NCI-H460 (cell line): ENCODE measurements around the gene SLC26A1. TPM values are rescaled to one million over a fixed set of nuclear protein-coding genes. Genes with fewer than 3 reads are reported as not detected.

Experiments
- DNase-seq: peaks from one replicate; pipeline ENCODE4 v3.0.0-alpha.2; 2016; ENCODE audit warnings: low read depth; ENCODE audit errors: extremely low read depth
- total RNA-seq: library from RNA; depleted of rRNA; stranded (reverse); fragments of >200 nt; shearing (Covaris generic); gene quantifications from 2 replicates; pipeline ENCODE4 v1.2.3, GENCODE V29; 2014

Gene SLC26A1
- total RNA-seq, 1 experiment from 2014 or later: 1.1 TPM

- no peak for DNase-seq
These were observed 36.0 kb downstream of the SLC26A1 start for GRCh38 chr4:957231-957580.

- DNase-seq: no peak
These were observed 36.5 kb downstream of the SLC26A1 start for GRCh38 chr4:956531-957230.

DNA sequence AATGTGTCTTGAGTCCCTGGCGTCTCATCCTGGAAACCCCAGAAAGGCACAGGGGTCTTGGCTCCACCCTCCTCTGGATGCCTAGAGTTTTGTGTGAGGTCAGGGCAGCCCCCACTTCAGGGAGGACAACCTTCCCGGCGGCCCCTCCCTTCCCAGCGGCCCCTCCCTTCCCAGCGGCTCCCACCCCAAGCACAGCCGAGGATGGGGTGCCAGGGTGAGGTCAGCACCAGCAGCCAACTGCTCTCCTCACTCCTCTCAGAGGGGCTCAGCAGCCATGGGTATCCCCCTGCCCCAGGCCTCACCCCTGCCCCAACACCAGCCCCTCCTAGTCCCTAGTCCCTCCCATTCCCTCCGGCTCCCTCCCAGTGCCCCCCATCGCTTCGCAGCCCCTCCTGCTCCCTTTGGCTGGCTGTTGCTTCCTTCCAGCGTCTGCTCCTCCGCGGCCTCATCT lies 37.2 kb downstream of the SLC26A1 start:
- no peak for DNase-seq

GRCh38 chr4:955161-955921 lies 37.9 kb downstream of the SLC26A1 start:
- DNase-seq: no peak

DNA sequence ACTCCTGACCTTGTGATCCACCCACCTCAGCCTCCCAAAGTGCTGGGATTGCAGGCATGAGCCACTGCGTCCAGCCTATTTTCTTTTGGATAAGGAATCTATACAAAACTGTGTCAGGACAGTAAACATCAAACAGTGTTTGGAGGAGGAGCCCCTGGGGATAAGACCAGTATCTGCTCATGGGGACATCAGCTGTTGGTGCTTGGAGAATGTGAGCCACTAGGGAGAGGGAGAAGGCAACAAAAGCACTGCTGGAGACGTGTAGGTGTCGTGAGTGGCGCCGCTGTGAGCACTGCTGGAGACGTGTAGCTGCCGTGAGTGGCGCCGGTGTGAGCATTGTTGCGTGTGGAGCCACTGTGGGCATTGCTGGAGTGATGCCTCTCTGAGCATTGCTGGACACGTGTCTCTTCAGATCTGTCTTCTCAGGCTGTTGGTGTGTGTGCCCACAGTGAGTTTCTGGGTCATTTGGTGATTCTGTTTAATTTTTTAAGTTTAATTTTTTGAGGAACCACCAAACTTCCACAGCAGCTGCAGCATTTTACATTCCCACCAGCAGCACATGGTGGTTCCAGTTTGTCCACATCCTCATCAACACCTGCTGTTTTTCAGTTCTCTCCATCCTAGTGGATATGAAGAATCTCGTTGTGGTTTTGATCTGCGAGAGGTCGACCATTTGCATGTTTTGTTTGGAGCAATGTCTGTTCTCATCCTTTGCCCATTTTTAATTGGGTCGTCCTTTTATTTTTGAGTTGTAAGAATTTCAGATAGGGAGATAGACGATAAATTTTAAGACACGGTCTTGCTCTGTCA lies 38.8 kb downstream of the SLC26A1 start:
- DNase-seq: no peak

DNA sequence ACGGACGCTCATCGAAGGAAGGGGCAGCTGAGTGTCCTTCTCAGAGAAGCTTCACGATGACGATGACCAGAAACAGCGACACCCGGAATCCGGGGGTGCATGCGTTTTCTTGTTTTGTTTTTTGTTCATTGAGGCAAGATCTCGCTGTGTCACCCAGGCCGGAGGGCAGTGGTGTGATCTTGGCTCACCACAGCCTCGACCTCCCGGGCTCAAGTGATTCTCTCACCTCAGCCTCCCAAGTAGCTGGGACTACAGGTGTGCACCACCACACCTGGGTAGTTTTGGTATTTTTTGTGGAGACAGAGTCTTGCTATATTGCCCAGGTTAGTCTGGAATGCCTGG lies 39.7 kb downstream of the SLC26A1 start:
- no peak for DNase-seq

DNA sequence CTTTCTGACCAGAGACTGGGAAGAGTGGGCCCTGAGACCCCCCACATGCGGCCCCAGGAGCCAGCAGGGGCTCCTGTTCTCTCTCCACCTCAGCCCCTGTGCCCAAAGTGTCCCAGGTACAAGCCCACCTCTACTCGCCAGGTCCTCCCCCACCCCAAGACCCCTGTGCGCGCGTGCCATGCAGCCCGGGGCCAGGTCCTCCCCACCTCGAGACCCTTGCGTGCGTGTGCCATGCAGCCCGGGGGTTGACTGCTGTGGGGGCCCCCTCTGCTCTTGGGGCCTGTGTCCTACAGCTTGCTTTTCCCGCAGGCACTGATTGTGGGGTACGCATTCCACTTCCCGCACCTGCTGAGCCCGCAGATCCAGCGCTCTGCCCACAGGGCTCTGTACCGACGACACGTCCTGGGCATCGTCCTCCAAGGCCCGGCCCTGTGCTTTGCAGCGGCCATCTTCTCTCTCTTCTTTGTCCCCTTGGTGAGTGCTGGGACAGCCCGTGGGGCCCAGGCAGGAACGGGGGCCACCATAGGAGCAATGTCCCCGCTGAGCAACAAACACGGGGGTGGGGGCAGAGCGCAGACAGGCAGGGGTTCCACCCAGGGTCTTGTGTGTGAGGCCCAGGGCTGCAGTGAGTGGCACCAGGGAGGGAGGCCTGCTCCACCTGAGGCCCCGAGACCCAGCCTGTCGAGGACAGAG lies 40.2 kb downstream of the SLC26A1 start:
- DNase-seq: no peak

- no peak for DNase-seq
These were observed 41.4 kb downstream of the SLC26A1 start for GRCh38 chr4:951594-952468.

DNA sequence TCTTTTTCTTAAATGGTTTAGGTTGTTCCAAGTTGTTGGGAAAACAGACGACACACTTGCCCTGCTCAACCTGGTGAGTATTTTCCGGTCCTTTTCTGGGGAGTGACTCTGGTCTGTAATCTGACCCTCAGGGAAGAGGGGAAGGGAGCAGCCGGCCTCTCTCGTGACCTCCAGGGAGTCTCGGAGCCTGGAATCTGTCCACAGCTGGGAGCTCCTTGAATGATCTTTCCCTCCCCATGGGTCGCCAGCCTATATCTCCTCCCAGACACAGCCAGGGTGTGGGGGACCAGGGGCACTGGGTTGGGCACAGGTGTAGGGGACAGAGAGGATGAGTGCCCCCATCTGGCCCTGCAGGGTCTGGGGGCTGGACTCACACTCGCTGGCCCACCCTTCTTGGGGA lies 42.0 kb downstream of the SLC26A1 start:
- no peak for DNase-seq

GRCh38 chr4:950136-951020 lies 42.8 kb downstream of the SLC26A1 start:
- no peak for DNase-seq

- no peak for DNase-seq
These were observed 43.5 kb downstream of the SLC26A1 start for GRCh38 chr4:949656-950055.

DNA sequence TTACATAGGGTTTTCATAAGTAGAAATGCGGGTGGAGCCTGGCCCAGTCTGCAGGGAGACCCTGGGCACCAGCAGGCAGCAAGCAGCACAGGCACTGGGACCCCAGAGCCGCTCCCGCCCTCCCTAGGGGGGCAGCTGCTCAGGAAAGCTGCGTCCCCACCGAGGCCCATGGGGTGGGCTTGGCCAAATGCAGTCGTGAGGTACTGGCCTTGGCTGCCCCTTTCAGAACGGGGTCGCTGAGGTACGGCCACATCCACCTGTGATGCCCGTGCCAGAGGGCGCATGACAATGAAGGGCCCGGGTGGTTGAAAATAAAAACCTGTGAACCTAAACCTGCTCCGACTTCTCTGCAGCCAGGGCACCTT lies 44.3 kb downstream of the SLC26A1 start:
- no peak for DNase-seq

- no peak for DNase-seq
These were observed 44.9 kb downstream of the SLC26A1 start for GRCh38 chr4:948101-948935.

DNA sequence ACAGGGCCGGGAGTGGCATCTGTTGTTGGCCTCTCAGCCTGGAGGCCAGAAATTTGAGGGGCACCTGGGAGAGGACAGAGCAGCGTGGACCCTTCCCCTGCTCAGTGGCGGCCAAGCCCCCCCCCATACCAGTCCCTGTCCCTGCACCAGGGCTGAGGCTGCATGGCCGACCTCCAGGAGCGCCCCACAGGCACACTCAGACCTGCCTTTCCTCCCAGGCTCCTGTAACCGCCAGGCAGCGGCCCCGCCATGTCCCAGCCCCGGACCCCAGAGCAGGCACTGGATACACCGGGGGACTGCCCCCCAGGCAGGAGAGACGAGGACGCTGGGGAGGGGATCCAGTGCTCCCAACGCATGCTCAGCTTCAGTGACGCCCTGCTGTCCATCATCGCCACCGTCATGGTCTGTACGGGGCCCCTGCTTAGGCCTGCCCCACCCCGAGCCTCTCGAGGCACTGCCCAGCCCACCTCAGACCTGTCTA lies 45.7 kb downstream of the SLC26A1 start:
- no peak for DNase-seq

- DNase-seq: no peak
These were observed 46.4 kb downstream of the SLC26A1 start for GRCh38 chr4:946517-947471.

- DNase-seq: no peak
These were observed 47.1 kb downstream of the SLC26A1 start for GRCh38 chr4:946103-946450.
